Measurements from ENCODE around the gene KHNYN. TPM values are rescaled to one million over a fixed set of nuclear protein-coding genes. Genes with fewer than 3 reads are reported as not detected.

The KHNYN gene
- total RNA-seq, 4 donors from 2014 or later: 16.5 to 88.6 (median 66.1) TPM

DNA sequence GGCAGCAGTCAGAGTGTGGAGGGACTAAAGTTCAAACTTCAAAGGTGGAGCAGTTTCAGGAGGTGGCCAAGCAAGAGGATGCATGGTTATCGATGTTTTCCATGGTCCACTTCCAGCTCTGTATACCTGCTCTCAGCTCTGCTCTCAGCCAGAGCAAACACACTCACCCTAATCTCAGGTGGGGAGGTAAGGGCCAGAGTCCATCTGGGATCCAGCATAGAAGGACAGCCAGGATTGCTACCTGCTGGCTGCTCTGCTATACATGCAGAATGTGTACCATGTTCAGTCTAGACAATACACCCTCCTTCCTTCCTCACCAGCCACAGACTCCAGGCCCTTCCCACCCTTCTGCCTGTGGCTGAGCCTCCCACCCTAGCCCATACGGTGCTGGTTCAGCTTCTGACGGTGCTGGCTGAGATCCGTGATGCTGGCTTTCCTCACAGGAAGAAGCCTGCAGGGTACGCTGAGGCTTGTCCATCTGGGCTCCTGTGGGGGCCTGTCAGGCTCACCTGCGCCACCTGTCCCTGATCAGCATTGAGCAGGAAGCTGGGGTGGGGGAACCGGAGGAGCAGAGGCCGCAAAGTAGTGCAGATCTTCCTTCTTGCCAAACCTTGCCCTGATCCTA is 2.7 kb upstream of the KHNYN start:
- Histone ChIP-seq H3K9me3 (no peaks in the 10 kb centered on the region), H3K4me3 (no peak overlapping the region), H3K36me3 (no peaks in the 10 kb centered on the region), H3K27me3 (no peaks in the 10 kb centered on the region), H3K4me1 (peaks cover 0 to 6% of the 10 kb centered on the region in 2 donors), H3K27ac (no peak overlapping the region)
- peak in 1 of 2 donors; percentile 12 for DNase-seq
- intact Hi-C loops (cut with DNase I; ENCODE audit: low total_unique reads): no loop called here
- no peak for TF ChIP-seq POLR2A (IDR thresholded peaks at IDR 0.05)
- TF ChIP-seq CTCF (IDR thresholded peaks at IDR 0.05): no peak

DNA sequence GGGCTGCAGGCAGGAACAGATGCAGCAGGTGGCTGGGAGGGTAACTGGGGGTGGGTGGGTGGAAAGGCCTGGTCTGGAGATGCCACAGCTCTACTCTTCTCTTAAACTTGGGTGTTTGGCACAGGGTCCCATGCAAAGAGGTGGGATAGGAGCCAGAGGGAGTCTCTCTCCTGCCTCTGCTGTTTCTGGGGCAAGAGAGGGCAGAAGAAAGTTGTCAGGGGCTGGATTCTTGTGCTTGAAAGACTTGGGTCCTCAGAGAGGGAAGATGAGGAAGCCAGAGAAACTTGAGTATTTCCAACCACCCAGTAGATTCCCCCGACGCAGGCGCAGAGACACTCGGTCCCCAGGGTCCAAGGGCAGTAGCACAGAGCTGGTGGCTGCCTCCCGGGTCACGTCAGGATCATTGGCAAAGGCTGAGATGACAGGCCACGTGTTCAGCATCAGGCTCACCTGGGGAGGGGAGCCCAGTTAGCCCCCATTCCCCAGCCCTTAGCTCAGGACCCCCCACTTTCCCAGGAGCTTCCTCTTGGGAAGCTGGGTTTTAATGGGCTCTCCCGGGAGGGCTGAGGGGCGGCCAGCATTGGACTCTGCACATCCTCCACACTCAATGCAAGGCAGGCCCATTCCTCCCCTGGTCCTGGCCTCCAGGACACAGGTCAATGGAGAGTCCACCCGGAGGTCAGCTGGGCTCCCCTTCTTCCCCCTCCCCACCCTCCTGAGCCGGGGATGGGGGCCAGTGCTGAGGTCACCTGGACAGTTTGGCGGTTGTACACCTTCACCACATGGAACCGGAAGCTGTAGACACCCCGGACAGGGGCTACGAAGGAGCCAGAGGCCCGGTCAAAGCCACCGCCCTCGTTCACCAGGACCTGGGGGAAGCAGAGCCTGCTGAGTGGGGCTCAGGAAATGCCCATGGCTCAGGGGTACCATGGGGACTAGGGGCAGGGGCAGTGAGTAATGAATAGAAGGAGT is 1.9 kb upstream of the KHNYN start:
- TF ChIP-seq POLR2A (IDR thresholded peaks at IDR 0.05): no peak
- no peak for TF ChIP-seq CTCF (IDR thresholded peaks at IDR 0.05)
- H3K9me3 ChIP-seq: no peaks in the 10 kb centered on the region
- H3K36me3 ChIP-seq: no peaks in the 10 kb centered on the region
- H3K27me3 ChIP-seq: no peaks in the 10 kb centered on the region
- intact Hi-C loops (cut with DNase I; ENCODE audit: low total_unique reads): no loop called here
- peaks cover 0 to 11% of the 10 kb centered on the region in 2 donors for H3K4me1 ChIP-seq
- peak in 1 of 2 donors; percentile 21 for DNase-seq
- no peak overlapping the region for H3K4me3 ChIP-seq
- peak overlapping the region in 1 of 2 donors; percentile 85 for H3K27ac ChIP-seq

GRCh38 chr14:24428628-24429394 is 943 bp upstream of the KHNYN start:
- peak in 1 of 2 donors; percentile 22 for DNase-seq
- no peaks in the 10 kb centered on the region for H3K9me3 ChIP-seq
- peak overlapping the region in 1 of 2 donors; percentile 82 for H3K4me3 ChIP-seq
- TF ChIP-seq POLR2A (IDR thresholded peaks at IDR 0.05) (no peak), CTCF (IDR thresholded peaks at IDR 0.05) (no peak)
- H3K4me1 ChIP-seq: peaks cover 0 to 11% of the 10 kb centered on the region in 2 donors
- no peaks in the 10 kb centered on the region for H3K27me3 ChIP-seq
- intact Hi-C loops (cut with DNase I; ENCODE audit: low total_unique reads): no loop called here
- peak overlapping the region; percentile 85 to 95 for H3K27ac ChIP-seq
- H3K36me3 ChIP-seq: no peaks in the 10 kb centered on the region

GRCh38 chr14:24430143-24430681 is 458 bp downstream of the KHNYN start:
- intact Hi-C loops (cut with DNase I; ENCODE audit: low total_unique reads): loop anchor here (5.0 to 10.0 kb wide), 3 partner anchors 63 to 195 kb away; partner anchors contain the start of genes ADCY4, GMPR2, NEDD8 and NFATC4
- no peak for TF ChIP-seq CTCF (IDR thresholded peaks at IDR 0.05)
- peaks cover 0 to 11% of the 10 kb centered on the region in 2 donors for H3K4me1 ChIP-seq
- H3K36me3 ChIP-seq: no peaks in the 10 kb centered on the region
- H3K27me3 ChIP-seq: no peaks in the 10 kb centered on the region
- peak; percentile 77 to 83 for DNase-seq
- H3K9me3 ChIP-seq: no peaks in the 10 kb centered on the region
- H3K27ac ChIP-seq: peak overlapping the region; percentile 85 to 95
- peak overlapping the region; percentile 62 to 82 for H3K4me3 ChIP-seq
